RWPE2 (cell line): ENCODE results near the gene UNC93B1.

Experiments used
- ATAC-seq: fragments of 200-7000 bp; cut with Tn5 transposase; 3 replicates; pipeline ENCODE4 v1.9.1; 2021; ENCODE audit warnings: low read depth
- DNase-seq: peaks from one replicate; pipeline ENCODE4 v3.0.0-alpha.2; 2020; ENCODE audit warnings: low spot score
- H3K27ac ChIP-seq: fragments of 450-650 bp; 2 replicates; pipeline ENCODE4 v1.5.1; 2017; ENCODE audit warnings: mild to moderate bottlenecking; ENCODE audit not compliant: poor library complexity, severe bottlenecking
- H3K27me3 ChIP-seq: fragments of 250-450 bp; sonication (Bioruptor Pico); 2 replicates; pipeline ENCODE4 v1.5.1; 2021; ENCODE audit warnings: mild to moderate bottlenecking, moderate library complexity; ENCODE audit not compliant: insufficient read depth, poor library complexity, severe bottlenecking
- H3K36me3 ChIP-seq: fragments of 250-450 bp; sonication (Bioruptor Pico); 2 replicates; pipeline ENCODE4 v1.5.1; 2020; ENCODE audit warnings: low read depth, mild to moderate bottlenecking, moderate library complexity
- H3K4me1 ChIP-seq: fragments of 250-450 bp; sonication (Bioruptor Pico); 2 replicates; pipeline ENCODE4 v1.5.1; 2021; ENCODE audit warnings: mild to moderate bottlenecking, moderate library complexity; ENCODE audit not compliant: insufficient read depth, poor library complexity, severe bottlenecking
- H3K4me3 ChIP-seq: fragments of 250-450 bp; sonication (Bioruptor Pico); 2 replicates; pipeline ENCODE4 v1.5.1; 2021; ENCODE audit warnings: mild to moderate bottlenecking, moderate library complexity; ENCODE audit not compliant: severe bottlenecking
- H3K9me3 ChIP-seq: fragments of 250-450 bp; sonication (Bioruptor Pico); 2 replicates; pipeline ENCODE4 v1.5.1; 2021; ENCODE audit warnings: mild to moderate bottlenecking, moderate library complexity; ENCODE audit not compliant: severe bottlenecking
- CTCF ChIP-seq: fragments of 450-650 bp; IDR thresholded peaks from one replicate; pipeline ENCODE4 v1.5.1; 2017; ENCODE audit warnings: mild to moderate bottlenecking, moderate library complexity; ENCODE audit not compliant: poor library complexity, severe bottlenecking

Gene UNC93B1

DNA sequence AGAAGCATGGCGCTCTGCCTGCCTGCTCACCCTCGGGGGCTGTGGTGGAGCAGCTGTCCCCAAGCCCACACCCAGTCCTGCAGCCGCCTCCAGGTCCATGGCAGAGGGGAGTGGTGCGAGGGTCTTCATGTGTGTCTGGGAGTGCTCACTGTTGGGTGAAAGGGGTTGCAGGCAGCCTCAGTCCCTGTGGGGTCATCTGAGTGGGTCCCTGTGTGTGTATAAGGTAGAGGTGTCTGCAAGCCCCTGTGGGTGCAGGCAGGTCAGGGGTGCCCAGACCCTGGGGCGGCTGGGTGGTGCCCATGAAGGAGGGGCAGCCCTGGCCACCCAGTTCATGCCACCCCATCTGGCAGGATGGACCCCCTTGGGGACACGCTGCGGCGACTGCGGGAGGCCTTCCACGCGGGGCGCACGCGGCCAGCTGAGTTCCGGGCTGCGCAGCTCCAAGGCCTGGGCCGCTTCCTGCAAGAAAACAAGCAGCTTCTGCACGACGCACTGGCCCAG lies 11.1 kb upstream of the UNC93B1 start:
- Histone ChIP-seq H3K9me3 (no peaks in the 10 kb centered on the region), H3K27me3 (no peaks in the 10 kb centered on the region), H3K36me3 (no peaks in the 10 kb centered on the region), H3K27ac (peak overlapping the region; percentile 94), H3K4me3 (no peak overlapping the region), H3K4me1 (peaks cover 42% of the 10 kb centered on the region)
- DNase-seq: no peak
- TF ChIP-seq CTCF: no peak
- ATAC-seq: no peak

- TF ChIP-seq CTCF: no peak
- Histone ChIP-seq H3K36me3 (no peaks in the 10 kb centered on the region), H3K4me1 (peaks cover 48% of the 10 kb centered on the region), H3K27me3 (no peaks in the 10 kb centered on the region), H3K4me3 (no peak overlapping the region), H3K9me3 (no peaks in the 10 kb centered on the region), H3K27ac (peak overlapping the region; percentile 94)
- DNase-seq: peak; percentile 95
- peak; percentile 62 for ATAC-seq
Observed at GRCh38 chr11:68014157-68014946, 10.5 kb upstream of the UNC93B1 start.

GRCh38 chr11:68013611-68014156 lies 9.8 kb upstream of the UNC93B1 start:
- no peaks in the 10 kb centered on the region for H3K27me3 ChIP-seq
- H3K4me1 ChIP-seq: peaks cover 53% of the 10 kb centered on the region
- H3K27ac ChIP-seq: peak overlapping the region; percentile 94
- H3K36me3 ChIP-seq: no peaks in the 10 kb centered on the region
- no peak for DNase-seq
- TF ChIP-seq CTCF: no peak
- no peak overlapping the region for H3K4me3 ChIP-seq
- H3K9me3 ChIP-seq: no peaks in the 10 kb centered on the region
- ATAC-seq: no peak

DNA sequence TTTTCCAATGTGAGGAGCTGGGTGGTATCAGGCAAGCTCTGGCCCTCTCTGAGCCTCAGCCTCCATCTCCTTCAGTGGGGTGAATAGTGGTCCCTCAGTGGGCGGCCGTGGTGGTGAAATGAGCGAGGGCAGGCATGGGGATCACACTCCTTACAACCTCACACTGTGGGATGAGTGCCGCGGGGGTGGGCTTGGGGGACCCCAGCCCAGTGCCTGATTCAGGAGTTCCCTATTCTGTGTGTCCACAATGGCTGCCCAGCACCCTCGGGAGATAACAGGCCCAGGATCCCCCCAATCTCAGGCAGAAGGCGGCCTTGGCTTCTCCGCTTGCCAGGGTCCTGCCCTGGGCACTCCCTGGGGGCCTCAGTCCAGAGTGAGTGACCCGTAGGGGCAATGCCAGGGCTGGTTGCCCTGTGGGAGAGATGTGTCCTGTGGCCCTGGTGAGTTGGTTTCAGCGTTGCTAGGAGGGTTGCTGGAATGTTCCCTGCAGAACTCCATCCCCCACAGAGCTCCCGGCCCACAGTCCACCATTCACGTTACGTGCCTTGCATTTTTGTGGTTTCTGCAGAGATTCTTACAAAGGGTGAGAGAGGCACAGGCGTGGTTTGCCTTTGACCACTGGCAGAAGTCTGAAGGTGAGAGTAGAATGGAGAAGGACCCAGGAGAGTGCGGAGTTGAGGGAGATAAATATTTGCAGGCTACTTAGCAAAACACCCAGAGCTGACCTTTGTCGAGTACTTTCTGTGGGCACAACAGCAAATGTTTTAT lies 9.1 kb upstream of the UNC93B1 start:
- no peaks in the 10 kb centered on the region for H3K9me3 ChIP-seq
- H3K4me1 ChIP-seq: peaks cover 57% of the 10 kb centered on the region
- H3K36me3 ChIP-seq: no peaks in the 10 kb centered on the region
- DNase-seq: peak; percentile 92
- H3K4me3 ChIP-seq: no peak overlapping the region
- TF ChIP-seq CTCF: no peak
- peak; percentile 71 for ATAC-seq
- no peaks in the 10 kb centered on the region for H3K27me3 ChIP-seq
- H3K27ac ChIP-seq: peak overlapping the region; percentile 94
